ENCODE results near the gene OASL. TPM values are rescaled to one million over a fixed set of nuclear protein-coding genes. Genes with fewer than 3 reads are reported as not detected.
"Not testable (repeated sequence)": the region's sequence is repeated elsewhere in the genome, so short reads cannot be mapped to it uniquely, and the experiment has no call there.

Gene OASL
- total and polyA plus RNA-seq, 10 donors: 1.9 to 4.8 (median 3.4) TPM

GRCh38 chr12:121069206-121069605, 30.2 kb upstream of the OASL start:
- Histone ChIP-seq H3K27ac (no peak overlapping the region), H3K27me3 (replicated peaks in 1 of 7) (no peaks in the 10 kb centered on the region), H3K4me3 (no peak overlapping the region), H3K9me3 (peaks cover 0 to 34% (median 23%) of the 10 kb centered on the region in 8 donors), H3K4me1 (no peaks in the 10 kb centered on the region), H3K36me3 (no peaks in the 10 kb centered on the region)
- no peak for DNase-seq
- intact Hi-C loops (cut with DNase I; ENCODE audit: low total_unique reads): no loop called here
- TF ChIP-seq CTCF (IDR thresholded peaks at IDR 0.05 in 8 of 11, conservative IDR thresholded peaks at IDR 0.05 in 3 of 11): no peak
- TF ChIP-seq POLR2AphosphoS5 (IDR thresholded peaks at IDR 0.05): no peak
- no peak for TF ChIP-seq POLR2A (IDR thresholded peaks at IDR 0.05)
- WGBS, 5 donors: 89 to 94% (median 92%) methylated on average over 6 of the region's 6 CpGs

GRCh38 chr12:121065345-121065744, 26.3 kb upstream of the OASL start:
- H3K27me3 ChIP-seq (replicated peaks in 1 of 7): no peaks in the 10 kb centered on the region
- no peaks in the 10 kb centered on the region for H3K36me3 ChIP-seq
- no peak overlapping the region for H3K4me3 ChIP-seq
- no peak overlapping the region for H3K27ac ChIP-seq
- no peaks in the 10 kb centered on the region for H3K9me3 ChIP-seq
- no peak for TF ChIP-seq POLR2AphosphoS5 (IDR thresholded peaks at IDR 0.05)
- TF ChIP-seq CTCF (IDR thresholded peaks at IDR 0.05 in 8 of 11, conservative IDR thresholded peaks at IDR 0.05 in 3 of 11): no peak
- TF ChIP-seq POLR2A (IDR thresholded peaks at IDR 0.05): no peak
- DNase-seq: no peak
- WGBS, 5 donors: 48 to 56% (median 51%) methylated on average over 2 of the region's 2 CpGs
- intact Hi-C loops (cut with DNase I; ENCODE audit: low total_unique reads): no loop called here
- H3K4me1 ChIP-seq: peaks cover 0 to 11% (median 6%) of the 10 kb centered on the region in 6 donors

DNA sequence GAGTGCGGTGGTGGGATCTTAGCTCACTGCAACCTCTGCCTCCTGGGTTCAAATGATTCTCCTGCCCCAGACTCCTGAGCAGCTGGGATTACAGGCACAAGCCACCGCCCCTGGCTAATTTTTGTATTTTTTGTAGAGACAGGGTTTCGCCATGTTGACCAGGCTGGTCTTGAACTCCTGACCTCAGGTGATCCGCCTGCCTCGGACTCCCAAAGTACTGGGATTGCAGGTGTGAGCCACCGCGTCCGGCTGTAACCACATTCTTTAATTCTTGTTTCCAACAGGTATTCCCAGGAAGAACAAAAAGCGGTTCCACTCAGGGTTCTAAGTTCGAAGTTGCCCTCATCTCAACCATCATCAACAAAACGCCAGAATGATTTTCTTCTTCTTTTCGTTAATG, 25.5 kb upstream of the OASL start:
- DNase-seq: not testable (repeated sequence)
- intact Hi-C loops (cut with DNase I; ENCODE audit: low total_unique reads): loop anchor here (5.0 kb wide), 1 partner anchor 33 kb away; no protein-coding TSS in a partner anchor
- WGBS, 5 donors: 93 to 95% (median 93%) methylated on average over 12 of the region's 12 CpGs

DNA sequence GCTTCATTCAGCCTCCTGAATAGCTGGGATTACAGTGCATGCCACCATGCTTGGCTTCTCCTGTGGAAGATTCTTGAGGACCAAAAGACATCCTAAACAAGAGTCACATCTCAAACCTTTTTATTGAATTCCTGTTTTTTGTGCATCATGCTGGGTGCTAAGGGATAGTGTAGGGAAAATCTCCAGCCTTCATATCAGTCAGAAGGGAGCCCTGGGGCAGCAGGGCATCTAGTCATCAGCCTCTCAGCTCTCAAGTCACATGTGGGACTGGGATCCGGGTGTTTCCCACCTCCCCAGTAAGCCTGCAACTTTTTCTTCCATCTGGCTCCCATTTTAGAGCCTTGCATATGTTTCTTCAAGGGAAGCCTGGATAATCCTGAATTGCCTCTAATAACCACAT, 25.1 kb upstream of the OASL start:
- WGBS, 5 donors: 85 to 100% (median 95%) methylated on average over 1 of the region's 1 CpG
- H3K4me1 ChIP-seq: peaks cover 6 to 22% (median 14%) of the 10 kb centered on the region in 6 donors
- no peak overlapping the region for H3K27ac ChIP-seq
- DNase-seq: no peak
- intact Hi-C loops (cut with DNase I; ENCODE audit: low total_unique reads): loop anchor here (5.0 kb wide), 1 partner anchor 33 kb away; no protein-coding TSS in a partner anchor
- H3K27me3 ChIP-seq (replicated peaks in 1 of 7): no peaks in the 10 kb centered on the region
- H3K36me3 ChIP-seq: no peaks in the 10 kb centered on the region
- no peak overlapping the region for H3K4me3 ChIP-seq
- H3K9me3 ChIP-seq: no peaks in the 10 kb centered on the region
- TF ChIP-seq POLR2AphosphoS5 (IDR thresholded peaks at IDR 0.05) (no peak), POLR2A (IDR thresholded peaks at IDR 0.05) (no peak), CTCF (IDR thresholded peaks at IDR 0.05 in 8 of 11, conservative IDR thresholded peaks at IDR 0.05 in 3 of 11) (no peak)

More for the DNA sequence above, 25.5 kb upstream of the OASL start:
- not testable (repeated sequence) for H3K4me3 ChIP-seq; H3K36me3 ChIP-seq; H3K27ac ChIP-seq; H3K9me3 ChIP-seq; H3K27me3 ChIP-seq (replicated peaks in 1 of 7)
- H3K4me1 ChIP-seq: peaks cover 6 to 18% (median 13%) of the 10 kb centered on the region in 6 donors

Measured in spleen (tissue), 11 donors.